SIG-M5 (cell line): ENCODE measurements around the gene EPHA6.
"Not testable (repeated sequence)": the region's sequence is repeated elsewhere in the genome, so short reads cannot be mapped to it uniquely, and the experiment has no call there.

Experiments used
- DNase-seq: peaks from one replicate; lab custom pipeline; 2025; lab: John Stamatoyannopoulos, UW

Gene EPHA6

DNA sequence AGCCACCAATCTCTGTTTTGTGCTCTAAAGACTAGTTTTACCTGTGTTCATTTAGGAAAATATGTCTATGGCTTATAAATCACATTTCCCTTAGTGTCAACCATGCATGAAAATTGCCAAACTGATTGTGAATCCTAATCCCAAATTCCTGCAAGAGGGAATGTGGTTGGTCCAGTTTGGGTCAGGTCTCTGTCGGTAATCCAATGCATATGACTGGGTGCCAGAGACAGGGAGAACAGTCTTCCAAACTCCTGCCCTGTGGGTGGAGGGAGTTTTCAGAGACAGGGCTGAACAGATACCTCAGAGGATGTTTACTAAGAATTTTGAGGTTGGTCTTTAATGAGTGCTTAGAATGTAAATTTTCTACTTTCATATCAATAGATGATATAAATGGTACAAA is 649.6 kb downstream of the EPHA6 start:
- no peak for DNase-seq

DNA sequence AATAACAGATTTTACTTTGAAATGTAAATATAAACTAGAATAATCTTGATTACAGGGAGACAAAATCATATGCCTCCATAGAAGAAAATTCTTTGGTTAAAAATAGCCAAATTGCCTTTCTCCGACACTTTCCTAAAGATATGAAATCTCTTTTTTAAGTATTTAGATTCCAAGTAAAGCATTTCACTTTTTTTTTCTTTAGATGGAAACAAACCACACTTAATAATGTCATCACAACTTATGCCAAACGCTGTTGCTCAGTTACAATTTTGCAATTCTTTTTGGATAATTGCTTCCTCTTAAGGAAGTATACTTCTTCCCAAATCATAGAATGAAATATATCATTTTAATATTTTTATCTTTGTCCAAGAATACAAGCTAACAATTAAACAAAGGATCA is 656.1 kb downstream of the EPHA6 start:
- no peak for DNase-seq

GRCh38 chr3:97479740-97480139 is 665.3 kb downstream of the EPHA6 start:
- DNase-seq, result no peak

GRCh38 chr3:97480696-97481289 is 666.4 kb downstream of the EPHA6 start:
- DNase-seq, result not testable (repeated sequence)

DNA sequence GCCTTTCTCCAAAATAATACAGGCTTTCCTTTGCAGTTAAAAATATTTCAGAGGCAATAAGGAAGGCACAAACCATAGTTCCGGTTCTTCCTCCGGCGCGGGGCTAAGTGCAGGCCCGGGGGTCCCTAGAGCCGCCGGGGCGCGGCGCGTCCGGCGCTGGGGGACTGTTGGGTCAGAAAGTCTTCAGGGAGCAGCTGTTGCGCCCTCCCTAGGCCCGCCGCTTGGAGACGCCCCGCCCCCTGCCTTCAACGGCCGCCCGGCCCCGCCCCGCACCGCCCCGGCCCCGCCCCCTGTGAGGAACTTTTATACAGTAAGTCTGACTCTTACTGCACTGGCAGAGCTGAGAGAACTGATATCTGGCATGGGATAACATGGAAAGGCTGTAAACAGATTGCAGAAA is 667.0 kb downstream of the EPHA6 start:
- DNase-seq, result no peak

DNA sequence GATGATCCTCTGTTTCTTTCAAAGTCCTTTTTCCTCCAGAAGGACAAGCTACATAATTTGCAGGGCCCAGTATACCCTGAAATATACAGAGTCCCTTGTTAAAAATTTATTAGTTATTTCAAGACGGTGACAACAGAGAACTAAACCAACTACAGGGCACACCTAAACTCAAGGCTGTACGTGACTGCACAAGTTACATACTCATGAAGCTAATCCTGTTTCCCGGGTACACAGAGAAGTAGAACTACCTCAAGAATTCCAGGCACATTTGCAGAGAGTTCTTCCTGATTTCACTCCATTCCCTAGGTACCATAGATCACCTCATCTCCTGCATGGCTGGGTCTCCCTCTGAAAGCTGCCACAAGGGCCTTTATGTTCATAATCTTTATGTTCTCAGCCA is 670.8 kb downstream of the EPHA6 start:
- no peak for DNase-seq

DNA sequence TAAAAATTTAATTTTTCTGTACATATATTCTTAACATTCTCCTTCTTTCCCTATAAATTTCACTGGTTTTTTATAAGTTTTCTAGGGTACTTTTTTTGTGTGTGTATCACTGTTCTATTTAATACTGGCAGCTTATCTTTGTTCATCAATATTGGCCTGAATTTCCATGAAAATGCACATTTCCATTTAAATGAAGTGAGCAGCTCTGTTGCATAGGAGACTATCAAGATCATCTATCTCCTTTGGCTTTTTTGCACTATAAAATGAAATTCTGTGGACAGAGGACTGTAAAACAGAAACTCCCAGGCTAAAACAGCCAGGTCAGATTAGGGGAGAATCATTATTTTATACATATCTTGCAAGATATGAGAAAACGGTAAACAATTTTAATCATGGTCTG is 673.2 kb downstream of the EPHA6 start:
- DNase-seq, result no peak

DNA sequence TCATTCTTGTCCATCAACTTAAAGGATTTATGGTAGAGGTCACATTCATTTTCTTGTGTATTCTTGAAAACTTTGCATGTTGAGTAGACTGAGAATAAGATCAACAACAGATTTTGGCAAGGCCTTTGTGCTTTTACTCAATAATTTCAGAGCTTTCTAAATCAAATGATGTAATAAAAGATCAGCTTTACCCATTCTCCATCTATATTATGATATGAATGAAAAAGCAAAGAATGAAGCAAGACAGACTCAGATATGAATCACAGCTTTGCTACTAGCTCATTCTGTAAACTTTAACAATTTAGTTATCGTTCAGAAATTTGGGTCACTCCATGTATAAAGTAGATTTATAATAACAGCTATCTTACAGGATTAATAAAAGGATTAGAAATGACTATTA is 674.3 kb downstream of the EPHA6 start:
- no peak for DNase-seq

DNA sequence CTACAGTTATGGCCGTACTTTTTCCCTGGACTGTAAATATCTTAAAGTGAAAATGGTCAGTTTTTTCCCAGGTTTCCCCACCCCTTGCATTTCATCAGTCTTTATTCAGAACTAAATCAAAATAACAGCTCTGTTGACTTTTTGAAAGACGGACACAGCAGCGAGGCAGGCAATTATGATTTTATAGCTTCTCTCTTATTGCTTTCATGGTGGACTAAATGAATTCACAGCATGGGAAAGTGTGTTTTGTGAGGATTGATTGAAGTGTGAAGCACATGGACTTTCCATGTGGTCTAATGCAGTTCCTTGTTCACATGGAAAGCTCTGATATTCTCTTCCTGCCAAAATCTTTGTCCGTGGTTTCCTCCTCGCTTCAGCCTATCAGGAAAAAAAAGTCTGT is 681.5 kb downstream of the EPHA6 start:
- DNase-seq, result no peak

GRCh38 chr3:97497138-97497537 is 682.7 kb downstream of the EPHA6 start:
- no peak for DNase-seq

- DNase-seq, result no peak
Measured at GRCh38 chr3:97504463-97504862, 690.1 kb downstream of the EPHA6 start.

GRCh38 chr3:97510795-97511194 is 696.4 kb downstream of the EPHA6 start:
- no peak for DNase-seq

- DNase-seq, result no peak
Measured at GRCh38 chr3:97515076-97515475, 700.7 kb downstream of the EPHA6 start.

- DNase-seq, result no peak
Measured at GRCh38 chr3:97530691-97531090, 716.3 kb downstream of the EPHA6 start.

GRCh38 chr3:97547573-97547972 is 733.2 kb downstream of the EPHA6 start:
- not testable (repeated sequence) for DNase-seq

DNA sequence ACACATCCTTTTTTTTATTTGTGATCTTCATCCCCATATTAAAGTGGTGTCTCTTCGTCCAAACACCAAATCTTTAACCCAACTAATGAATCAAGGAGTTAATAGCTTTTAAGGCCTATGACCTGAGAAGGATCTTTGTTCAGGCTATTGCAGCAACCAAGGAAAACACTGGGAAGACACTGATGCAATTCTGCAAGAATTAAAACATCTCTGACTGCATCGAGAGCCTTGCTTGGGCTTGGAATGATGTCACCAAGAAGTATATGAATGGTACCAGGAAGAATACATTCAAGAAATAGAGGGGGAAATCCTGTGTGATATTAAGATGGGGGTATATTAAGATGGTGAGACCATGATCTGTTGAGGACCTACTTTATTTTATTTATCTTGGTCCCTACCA is 736.0 kb downstream of the EPHA6 start:
- no peak for DNase-seq

DNA sequence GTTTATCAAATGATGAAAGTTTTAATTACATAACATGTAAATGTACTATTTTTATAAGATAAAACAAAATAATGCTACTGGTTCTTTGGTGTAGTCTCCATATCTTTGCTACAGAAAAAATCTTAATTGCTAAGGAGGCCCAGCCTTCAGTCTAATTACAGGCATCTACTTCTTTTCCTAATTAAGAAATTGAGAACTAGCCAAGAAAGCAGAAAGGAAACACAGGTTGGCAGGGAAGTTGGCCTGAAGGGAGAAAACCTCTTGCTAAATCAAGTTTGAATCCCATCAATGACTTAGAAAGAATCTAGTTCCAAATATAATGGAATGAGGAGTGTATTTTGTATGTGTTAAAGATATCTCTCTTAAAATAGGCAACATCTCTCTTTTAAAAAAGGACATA is 737.8 kb downstream of the EPHA6 start:
- no peak for DNase-seq

DNA sequence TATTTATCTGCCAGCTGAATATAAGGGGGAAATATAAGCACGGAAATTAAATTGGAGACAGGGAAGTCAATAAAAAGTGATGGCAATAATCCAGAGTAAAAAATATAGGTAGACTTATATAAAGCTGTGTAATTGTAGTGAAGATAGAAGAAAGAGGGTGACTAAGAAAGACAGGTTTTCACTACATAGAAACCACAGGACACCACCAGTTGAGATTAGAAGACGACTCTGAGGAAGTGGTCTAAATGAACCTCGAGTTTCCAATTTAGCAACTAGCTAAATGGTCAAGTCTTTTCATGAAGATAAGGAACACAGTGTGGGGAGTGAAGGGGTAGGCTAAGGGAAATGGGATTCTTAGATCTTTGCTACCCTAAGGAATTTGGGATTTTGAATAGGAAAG is 761.3 kb downstream of the EPHA6 start:
- no peak for DNase-seq

GRCh38 chr3:97576221-97576620 is 761.8 kb downstream of the EPHA6 start:
- no peak for DNase-seq

- DNase-seq, result no peak
Measured at GRCh38 chr3:97579365-97579764, 765.0 kb downstream of the EPHA6 start.

GRCh38 chr3:97610626-97611025 is 796.2 kb downstream of the EPHA6 start:
- no peak for DNase-seq

- no peak for DNase-seq
Measured at GRCh38 chr3:97612632-97613031, 798.2 kb downstream of the EPHA6 start.

- no peak for DNase-seq
Measured at GRCh38 chr3:97613139-97613538, 798.7 kb downstream of the EPHA6 start.

- not testable (repeated sequence) for DNase-seq
Measured at GRCh38 chr3:97620514-97620913, 806.1 kb downstream of the EPHA6 start.

DNA sequence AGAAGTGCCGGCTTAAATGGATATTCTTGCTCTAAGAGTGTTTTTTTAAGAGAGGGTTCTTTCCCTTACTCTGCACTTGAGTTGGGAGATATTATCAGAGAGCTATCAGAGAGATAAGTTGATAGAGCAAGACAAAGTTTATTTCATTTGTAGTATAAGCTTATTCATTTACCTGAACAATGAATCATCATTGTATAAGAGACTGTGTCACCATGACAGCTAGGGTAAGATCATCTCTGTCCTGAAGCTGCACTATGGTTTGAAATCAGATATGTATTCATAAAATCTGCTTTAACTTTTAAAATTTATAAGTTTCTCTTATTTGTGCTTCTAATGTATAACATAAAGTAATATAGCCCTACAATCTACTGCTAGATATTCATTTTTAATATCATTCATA is 822.1 kb downstream of the EPHA6 start:
- no peak for DNase-seq
